CD8-positive, alpha-beta memory T cell (primary cell): ENCODE data around the gene ICAM1. TPM values are rescaled to one million over a fixed set of nuclear protein-coding genes. Genes with fewer than 3 reads are reported as not detected.
A peak's percentile ranks its signal among the peaks of the same experiment; 100 is the strongest.
"Not testable (repeated sequence)": the region's sequence is repeated elsewhere in the genome, so short reads cannot be mapped to it uniquely, and the experiment has no call there.

Source experiments
- CTCF ChIA-PET: fragments of 350-600 bp; sonication (Branson Sonifier 250); formaldehyde crosslinking; loops from one replicate; lab custom pipeline; 2021; ENCODE audit warnings: antibody characterized with exemption; lab: Charles Lee
- POLR2A ChIA-PET: fragments of 350-600 bp; sonication (Branson Sonifier 250); formaldehyde crosslinking; loops from one replicate; lab custom pipeline; 2021; ENCODE audit warnings: antibody characterized with exemption; lab: Charles Lee
- DNase-seq, 5 donors: peaks; one replicate each; pipeline versions ENCODE4 v3.0.0 to v3.0.0-alpha.2; 2020 to 2022; ENCODE audit warnings: mixed read lengths in 1 of 5
- H3K27ac ChIP-seq: one replicate; pipeline ENCODE4 v1.7.0; 2013; ENCODE audit warnings: low read depth, mild to moderate bottlenecking, low read length, moderate library complexity
- H3K27me3 ChIP-seq: 2 replicates; pipeline ENCODE4 v1.7.0; 2013; ENCODE audit warnings: low read length, mild to moderate bottlenecking; ENCODE audit not compliant: insufficient read depth, poor library complexity, severe bottlenecking
- H3K36me3 ChIP-seq: 2 replicates; pipeline ENCODE4 v1.7.0; 2013; ENCODE audit warnings: mild to moderate bottlenecking, low read length, moderate library complexity; ENCODE audit not compliant: insufficient read depth
- H3K4me1 ChIP-seq: 2 replicates; pipeline ENCODE4 v1.7.0; 2013; ENCODE audit warnings: mild to moderate bottlenecking, low read length, moderate library complexity; ENCODE audit not compliant: insufficient read depth
- H3K4me3 ChIP-seq: 2 replicates; pipeline ENCODE4 v1.7.0; 2013; ENCODE audit warnings: mild to moderate bottlenecking, low read length
- H3K9me3 ChIP-seq: 2 replicates; pipeline ENCODE4 v1.7.0; 2013; ENCODE audit warnings: mild to moderate bottlenecking, low read length
- H3K27ac Mint-ChIP-seq, 8 donors: one replicate each; pipeline ENCODE4 v1.8.0; 2020 to 2021; ENCODE audit warnings: mixed read lengths in 8 of 8, mild to moderate bottlenecking in 6 of 8, inconsistent platforms in 3 of 8, moderate library complexity in 3 of 8
- H3K27me3 Mint-ChIP-seq, 2 donors: one replicate each; pipeline ENCODE4 v1.8.0; 2020 to 2021; ENCODE audit warnings: mixed read lengths in 2 of 2, mild to moderate bottlenecking in 1 of 2, moderate library complexity in 1 of 2
- H3K36me3 Mint-ChIP-seq, 3 donors: one replicate each; pipeline ENCODE4 v1.8.0; 2020 to 2021; ENCODE audit warnings: mixed read lengths in 3 of 3, inconsistent platforms in 1 of 3, mild to moderate bottlenecking in 1 of 3
- H3K4me1 Mint-ChIP-seq, 3 donors: one replicate each; pipeline ENCODE4 v1.8.0; 2020 to 2021; ENCODE audit warnings: mixed read lengths in 3 of 3, inconsistent platforms in 1 of 3, mild to moderate bottlenecking in 1 of 3
- H3K4me3 Mint-ChIP-seq, 7 donors: one replicate each; pipeline ENCODE4 v1.8.0; 2020 to 2021; ENCODE audit warnings: mixed read lengths in 7 of 7, mild to moderate bottlenecking in 6 of 7, moderate library complexity in 4 of 7, inconsistent platforms in 2 of 7
- H3K9me3 Mint-ChIP-seq, 5 donors: one replicate each; pipeline ENCODE4 v1.8.0; 2020 to 2022; ENCODE audit warnings: mixed read lengths in 5 of 5, mild to moderate bottlenecking in 3 of 5, moderate library complexity in 2 of 5, inconsistent platforms in 1 of 5
- polyA plus RNA-seq: library from polyadenylated mRNA; unstranded; fragments of 300-500 nt; fragmentation: Illumina TruSeq; gene quantifications from one replicate; pipeline ENCODE4 v1.2.3, GENCODE V29; 2021
- total RNA-seq, 2 experiments: library from RNA; stranded (reverse); gene quantifications; one replicate each; pipeline ENCODE4 v1.2.3, GENCODE V29; 2021

The ICAM1 gene
- total and polyA plus RNA-seq, 3 experiments from 2014 or later, result 13.1 to 66.8 (median 65.8) TPM

DNA sequence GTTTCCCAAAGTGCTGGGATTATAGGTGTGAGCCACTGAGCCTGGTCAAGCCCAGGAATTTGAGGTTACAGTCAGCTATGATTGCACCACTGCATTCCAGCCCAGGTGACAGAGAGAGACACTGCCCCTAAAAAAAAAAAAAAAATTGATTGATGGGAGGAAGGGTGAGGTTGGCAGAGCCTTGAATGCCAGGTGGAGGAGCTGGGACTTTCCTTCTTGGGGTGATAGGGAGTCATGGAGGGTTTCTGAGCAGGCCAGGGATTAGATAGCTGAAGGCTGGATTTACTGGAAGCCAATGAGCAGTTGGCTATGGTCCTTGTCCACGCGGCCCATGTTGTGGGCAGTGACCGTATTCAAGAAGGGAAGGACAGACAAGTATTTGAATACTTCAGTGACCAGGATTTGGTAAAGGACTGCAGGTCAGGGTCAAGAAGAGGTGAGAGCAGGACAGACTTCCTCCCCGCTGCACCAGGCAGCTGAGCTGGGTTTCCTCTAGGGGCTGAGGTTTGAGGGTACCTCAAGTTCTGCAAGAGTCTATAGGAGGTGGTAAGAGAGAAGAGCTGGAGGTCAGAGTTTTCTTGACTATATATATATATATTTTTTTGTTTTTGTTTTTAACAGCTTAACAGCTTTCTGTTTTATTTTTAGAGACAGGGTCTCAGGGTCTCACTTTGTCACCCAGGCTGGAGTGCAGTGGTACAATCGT is 9.0 kb downstream of the ICAM1 start:
- Histone ChIP-seq H3K4me3 (no peak overlapping the region), H3K36me3 (peaks cover 2% of the 10 kb centered on the region), H3K27ac (no peak overlapping the region), H3K4me1 (no peaks in the 10 kb centered on the region), H3K9me3 (no peaks in the 10 kb centered on the region), H3K27me3 (no peaks in the 10 kb centered on the region)
- Mint-ChIP-seq H3K4me3 (peak overlapping the region in 6 of 7 donors; percentile 9 to 72 (median 58)), H3K27ac (peak overlapping the region; percentile 24 to 95 (median 92)), H3K27me3 (no peaks in the 10 kb centered on the region), H3K36me3 (peaks cover 3 to 50% (median 5%) of the 10 kb centered on the region in 3 donors), H3K4me1 (peaks cover 17 to 30% (median 24%) of the 10 kb centered on the region in 3 donors), H3K9me3 (no peaks in the 10 kb centered on the region)
- POLR2A ChIA-PET, result interaction anchor here (0.7 to 1.3 kb wide), 3 partner anchors 10 to 281 kb away, joined by 4 to 13 read pairs (median 5); partner anchors contain the start of gene ICAM1
- no peak for DNase-seq
- CTCF ChIA-PET, result interaction anchor here (0.9 to 3.4 kb wide), 6 partner anchors 10 to 109 kb away, joined by 3 to 27 read pairs (median 6); partner anchors contain the start of gene ICAM1

DNA sequence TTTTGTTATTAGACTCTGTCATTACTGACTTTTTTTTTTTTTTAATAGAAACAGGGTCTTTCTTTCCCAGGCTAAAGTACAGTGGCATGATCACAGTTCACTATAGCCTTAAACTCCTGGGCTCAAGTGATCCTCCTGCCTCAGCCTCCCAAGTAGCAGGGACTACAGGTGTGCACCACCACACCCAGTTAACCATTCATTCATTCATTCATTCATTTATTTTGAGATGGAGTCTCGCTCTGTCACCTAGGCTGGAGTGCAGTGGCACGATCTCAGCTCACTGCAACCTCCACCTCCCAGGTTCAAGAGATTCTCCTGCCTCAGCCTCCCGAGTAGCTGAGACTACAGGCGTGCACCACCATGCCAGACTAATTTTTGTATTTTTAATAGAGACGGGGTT is 11.1 kb downstream of the ICAM1 start:
- DNase-seq, H3K4me3 Mint-ChIP-seq, H3K27me3 ChIP-seq, H3K4me3 ChIP-seq, H3K9me3 ChIP-seq, CTCF ChIA-PET, POLR2A ChIA-PET, H3K36me3 ChIP-seq, H3K27ac ChIP-seq, H3K9me3 Mint-ChIP-seq, H3K27me3 Mint-ChIP-seq: not testable (repeated sequence)
- peaks cover 12% of the 10 kb centered on the region for H3K4me1 ChIP-seq
- Mint-ChIP-seq H3K27ac (peak overlapping the region in 1 of 8 donors; percentile 75), H3K36me3 (peaks cover 12 to 58% (median 16%) of the 10 kb centered on the region in 3 donors), H3K4me1 (peaks cover 32 to 45% (median 37%) of the 10 kb centered on the region in 3 donors)

DNA sequence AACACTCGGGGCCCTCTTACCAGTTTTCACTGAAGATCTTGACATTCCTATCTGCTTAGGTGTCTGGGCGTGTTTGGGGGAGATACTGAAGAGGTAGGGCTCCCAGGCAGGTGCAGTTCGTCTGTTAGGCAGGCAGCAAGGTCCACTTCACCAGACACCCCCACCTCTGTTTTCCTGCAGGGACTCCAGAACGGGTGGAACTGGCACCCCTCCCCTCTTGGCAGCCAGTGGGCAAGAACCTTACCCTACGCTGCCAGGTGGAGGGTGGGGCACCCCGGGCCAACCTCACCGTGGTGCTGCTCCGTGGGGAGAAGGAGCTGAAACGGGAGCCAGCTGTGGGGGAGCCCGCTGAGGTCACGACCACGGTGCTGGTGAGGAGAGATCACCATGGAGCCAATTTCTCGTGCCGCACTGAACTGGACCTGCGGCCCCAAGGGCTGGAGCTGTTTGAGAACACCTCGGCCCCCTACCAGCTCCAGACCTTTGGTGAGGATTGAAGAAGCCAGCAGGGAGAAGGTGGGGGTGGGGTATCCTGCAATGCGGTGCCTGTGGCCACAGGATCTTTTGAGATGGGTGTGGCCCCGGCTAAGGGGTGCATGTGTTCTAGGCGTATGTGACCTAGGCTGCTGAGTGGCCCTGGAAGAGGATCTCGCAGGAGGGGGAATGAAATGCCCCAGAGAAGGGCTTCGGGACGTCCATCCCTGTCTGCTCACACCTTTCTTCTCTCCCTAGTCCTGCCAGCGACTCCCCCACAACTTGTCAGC is 12.6 kb downstream of the ICAM1 start:
- Mint-ChIP-seq H3K36me3 (peaks cover 12 to 50% (median 16%) of the 10 kb centered on the region in 3 donors), H3K9me3 (no peaks in the 10 kb centered on the region), H3K4me3 (no peak overlapping the region), H3K27ac (peak overlapping the region in 2 of 8 donors; percentile 29 to 58), H3K4me1 (peaks cover 40 to 52% (median 46%) of the 10 kb centered on the region in 3 donors), H3K27me3 (peaks cover 5 to 11% of the 10 kb centered on the region in 2 donors)
- no peaks in the 10 kb centered on the region for H3K9me3 ChIP-seq
- ChIA-PET POLR2A (no interaction called here), CTCF (interaction anchor here (1.2 kb wide), 1 partner anchor 13 kb away, joined by 3 read pairs; no protein-coding TSS in a partner anchor)
- H3K4me3 ChIP-seq, result no peak overlapping the region
- H3K27ac ChIP-seq, result no peak overlapping the region
- H3K36me3 ChIP-seq, result peaks cover 10% of the 10 kb centered on the region
- peaks cover 26% of the 10 kb centered on the region for H3K4me1 ChIP-seq
- peaks cover 12% of the 10 kb centered on the region for H3K27me3 ChIP-seq
- DNase-seq, result no peak

DNA sequence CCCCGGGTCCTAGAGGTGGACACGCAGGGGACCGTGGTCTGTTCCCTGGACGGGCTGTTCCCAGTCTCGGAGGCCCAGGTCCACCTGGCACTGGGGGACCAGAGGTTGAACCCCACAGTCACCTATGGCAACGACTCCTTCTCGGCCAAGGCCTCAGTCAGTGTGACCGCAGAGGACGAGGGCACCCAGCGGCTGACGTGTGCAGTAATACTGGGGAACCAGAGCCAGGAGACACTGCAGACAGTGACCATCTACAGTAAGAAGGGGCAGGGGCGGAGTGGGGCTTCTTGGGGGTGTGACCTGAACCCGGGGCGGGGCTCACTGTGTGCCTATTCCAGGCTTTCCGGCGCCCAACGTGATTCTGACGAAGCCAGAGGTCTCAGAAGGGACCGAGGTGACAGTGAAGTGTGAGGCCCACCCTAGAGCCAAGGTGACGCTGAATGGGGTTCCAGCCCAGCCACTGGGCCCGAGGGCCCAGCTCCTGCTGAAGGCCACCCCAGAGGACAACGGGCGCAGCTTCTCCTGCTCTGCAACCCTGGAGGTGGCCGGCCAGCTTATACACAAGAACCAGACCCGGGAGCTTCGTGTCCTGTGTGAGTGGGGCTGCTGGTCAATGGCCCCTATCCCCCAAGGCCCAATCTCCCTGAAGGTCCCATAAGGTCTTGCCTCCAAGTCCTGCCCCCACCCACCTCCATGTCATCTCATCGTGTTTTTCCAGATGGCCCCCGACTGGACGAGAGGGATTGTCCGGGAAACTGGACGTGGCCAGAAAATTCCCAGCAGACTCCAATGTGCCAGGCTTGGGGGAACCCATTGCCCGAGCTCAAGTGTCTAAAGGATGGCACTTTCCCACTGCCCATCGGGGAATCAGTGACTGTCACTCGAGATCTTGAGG is 13.4 kb downstream of the ICAM1 start:
- ChIA-PET CTCF (interaction anchor here (0.6 to 1.2 kb wide), 2 partner anchors 14 to 106 kb away, joined by 3 read pairs; no protein-coding TSS in a partner anchor), POLR2A (no interaction called here)
- DNase-seq, result no peak
- Mint-ChIP-seq H3K4me3 (no peak overlapping the region), H3K9me3 (no peaks in the 10 kb centered on the region), H3K27me3 (peaks cover 12 to 19% of the 10 kb centered on the region in 2 donors), H3K27ac (no peak overlapping the region), H3K4me1 (peaks cover 45 to 54% (median 49%) of the 10 kb centered on the region in 3 donors), H3K36me3 (peaks cover 12 to 46% (median 15%) of the 10 kb centered on the region in 3 donors)
- peaks cover 17% of the 10 kb centered on the region for H3K27me3 ChIP-seq
- peaks cover 10% of the 10 kb centered on the region for H3K36me3 ChIP-seq
- no peaks in the 10 kb centered on the region for H3K9me3 ChIP-seq
- H3K4me1 ChIP-seq, result peaks cover 34% of the 10 kb centered on the region
- no peak overlapping the region for H3K27ac ChIP-seq
- no peak overlapping the region for H3K4me3 ChIP-seq

DNA sequence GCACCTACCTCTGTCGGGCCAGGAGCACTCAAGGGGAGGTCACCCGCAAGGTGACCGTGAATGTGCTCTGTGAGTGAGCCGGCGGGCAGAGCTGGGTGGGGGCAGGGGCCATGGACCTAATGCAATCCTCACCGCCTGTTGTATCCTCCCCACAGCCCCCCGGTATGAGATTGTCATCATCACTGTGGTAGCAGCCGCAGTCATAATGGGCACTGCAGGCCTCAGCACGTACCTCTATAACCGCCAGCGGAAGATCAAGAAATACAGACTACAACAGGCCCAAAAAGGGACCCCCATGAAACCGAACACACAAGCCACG is 14.0 kb downstream of the ICAM1 start:
- Histone ChIP-seq H3K4me1 (peaks cover 38% of the 10 kb centered on the region), H3K4me3 (no peak overlapping the region), H3K27me3 (peaks cover 17% of the 10 kb centered on the region), H3K36me3 (peaks cover 10% of the 10 kb centered on the region), H3K27ac (no peak overlapping the region), H3K9me3 (no peaks in the 10 kb centered on the region)
- Mint-ChIP-seq H3K36me3 (peaks cover 12 to 41% (median 13%) of the 10 kb centered on the region in 3 donors), H3K27me3 (peaks cover 14 to 21% of the 10 kb centered on the region in 2 donors), H3K27ac (peak overlapping the region in 1 of 8 donors; percentile 62), H3K4me3 (no peak overlapping the region), H3K9me3 (no peaks in the 10 kb centered on the region), H3K4me1 (peaks cover 41 to 50% (median 48%) of the 10 kb centered on the region in 3 donors)
- no peak for DNase-seq
- CTCF ChIA-PET, result interaction anchor here (0.6 to 1.5 kb wide), 2 partner anchors 14 to 106 kb away, joined by 3 to 6 read pairs; partner anchors contain the start of gene ICAM1
- POLR2A ChIA-PET, result no interaction called here

DNA sequence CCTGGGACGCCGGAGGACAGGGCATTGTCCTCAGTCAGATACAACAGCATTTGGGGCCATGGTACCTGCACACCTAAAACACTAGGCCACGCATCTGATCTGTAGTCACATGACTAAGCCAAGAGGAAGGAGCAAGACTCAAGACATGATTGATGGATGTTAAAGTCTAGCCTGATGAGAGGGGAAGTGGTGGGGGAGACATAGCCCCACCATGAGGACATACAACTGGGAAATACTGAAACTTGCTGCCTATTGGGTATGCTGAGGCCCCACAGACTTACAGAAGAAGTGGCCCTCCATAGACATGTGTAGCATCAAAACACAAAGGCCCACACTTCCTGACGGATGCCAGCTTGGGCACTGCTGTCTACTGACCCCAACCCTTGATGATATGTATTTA is 14.5 kb downstream of the ICAM1 start:
- Histone ChIP-seq H3K9me3 (no peaks in the 10 kb centered on the region), H3K4me1 (peaks cover 43% of the 10 kb centered on the region), H3K36me3 (peaks cover 10% of the 10 kb centered on the region), H3K27ac (no peak overlapping the region), H3K27me3 (peaks cover 17% of the 10 kb centered on the region), H3K4me3 (no peak overlapping the region)
- POLR2A ChIA-PET, result interaction anchor here (0.6 to 7.6 kb wide), 3 partner anchors 15 to 105 kb away, joined by 3 to 47 read pairs (median 4); partner anchors contain the start of gene ICAM1
- Mint-ChIP-seq H3K9me3 (no peaks in the 10 kb centered on the region), H3K27me3 (peaks cover 18 to 26% of the 10 kb centered on the region in 2 donors), H3K27ac (peak overlapping the region in 2 of 8 donors; percentile 43 to 62), H3K4me3 (no peak overlapping the region), H3K36me3 (peaks cover 12 to 39% (median 12%) of the 10 kb centered on the region in 3 donors), H3K4me1 (peaks cover 41 to 50% (median 48%) of the 10 kb centered on the region in 3 donors)
- no peak for DNase-seq
- CTCF ChIA-PET, result interaction anchor here (1.5 to 1.7 kb wide), 2 partner anchors 14 to 16 kb away, joined by 5 to 6 read pairs; partner anchors contain the start of gene ICAM1
